Stimulated activated CD4-positive, alpha-beta T cell treated with anti-CD3 and anti-CD28 coated beads, Interleukin-1b, Interleukin-23, amount 100 ng/mL, for 48 hours (primary cell): ENCODE results near the gene ELF5.

Experiments used
- DNase-seq: peaks from one replicate; pipeline ENCODE4 v3.0.0-alpha.2; 2020

The ELF5 gene

GRCh38 chr11:34521265-34521664 lies 7.7 kb upstream of the ELF5 start:
- no peak for DNase-seq

DNA sequence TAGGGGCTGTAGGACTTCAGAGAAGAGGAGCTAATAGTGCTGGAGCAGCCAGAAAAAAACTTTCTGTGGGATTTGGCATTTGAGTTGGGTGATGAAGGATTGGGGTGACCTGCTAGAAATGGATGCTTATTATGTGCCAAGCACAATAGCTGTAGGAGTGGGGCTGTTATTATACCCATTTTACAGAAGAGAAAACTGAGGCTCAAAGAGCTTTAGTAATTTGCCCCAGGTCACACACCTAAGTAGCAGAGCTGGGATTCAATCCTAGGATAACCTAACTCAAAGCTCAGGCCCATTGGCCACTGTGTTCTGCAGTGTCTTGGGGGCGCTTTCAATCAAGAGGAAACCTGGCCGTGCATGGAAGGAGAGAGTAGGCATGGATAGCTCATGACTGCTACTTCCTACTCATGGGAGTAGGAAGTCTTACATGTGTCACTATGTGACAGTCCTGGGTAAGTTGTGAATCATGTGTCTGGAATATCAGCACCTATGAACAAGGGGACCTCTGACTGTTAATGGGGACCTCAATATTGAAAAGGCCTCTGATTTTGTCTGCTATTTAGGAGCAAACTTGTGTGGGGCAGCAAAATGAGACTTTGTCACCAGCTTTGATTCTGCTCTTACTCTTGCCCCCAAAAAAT lies 6.1 kb upstream of the ELF5 start:
- DNase-seq: no peak

GRCh38 chr11:34516247-34517040 lies 2.9 kb upstream of the ELF5 start:
- no peak for DNase-seq

- DNase-seq: no peak
Observed at GRCh38 chr11:34514597-34514996, 1.0 kb upstream of the ELF5 start.

DNA sequence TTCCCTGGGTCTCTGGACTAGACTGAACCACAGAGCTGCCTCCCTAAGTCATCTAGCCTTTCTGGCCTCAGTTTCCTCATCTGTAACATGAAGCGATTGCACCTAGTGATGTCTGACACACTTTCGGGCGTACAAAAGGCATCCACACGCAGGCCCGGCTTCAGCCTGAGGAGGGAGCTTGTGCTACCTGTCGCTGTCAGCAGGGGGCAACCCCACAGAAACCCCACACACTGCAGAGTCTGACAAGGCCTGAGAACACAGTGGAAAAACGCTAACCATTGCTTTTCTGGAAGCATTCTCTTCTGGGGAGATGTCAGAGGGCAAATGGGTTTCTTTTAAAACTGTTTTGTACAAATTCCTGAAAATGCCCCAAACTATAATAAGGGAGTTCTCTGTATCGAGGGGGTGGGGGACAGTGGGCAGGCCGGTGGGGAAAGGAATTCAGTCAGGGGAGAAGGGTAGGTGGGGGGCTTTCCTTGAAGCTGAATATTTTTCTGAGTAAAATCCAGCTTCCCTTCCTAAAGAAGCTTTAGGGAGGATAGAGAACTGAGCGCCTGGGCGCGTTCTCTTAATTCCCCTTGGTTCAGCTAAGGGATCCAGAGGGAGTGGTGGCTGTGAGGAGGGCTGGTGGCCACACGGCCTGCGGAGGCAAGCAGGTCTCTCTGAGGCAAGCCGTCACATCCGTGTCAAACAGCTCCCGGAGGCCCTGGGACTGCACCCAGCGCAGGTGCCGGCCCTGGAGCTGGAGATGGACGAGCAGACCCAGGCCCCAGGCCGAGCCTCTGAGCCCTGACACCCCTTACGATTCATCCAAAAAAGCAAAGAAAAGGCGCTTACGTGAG lies 533 bp downstream of the ELF5 start:
- DNase-seq: peak; percentile 62

- DNase-seq: no peak
Observed at GRCh38 chr11:34510673-34511072, 2.9 kb downstream of the ELF5 start.

- DNase-seq: no peak
Observed at GRCh38 chr11:34510218-34510617, 3.4 kb downstream of the ELF5 start.

DNA sequence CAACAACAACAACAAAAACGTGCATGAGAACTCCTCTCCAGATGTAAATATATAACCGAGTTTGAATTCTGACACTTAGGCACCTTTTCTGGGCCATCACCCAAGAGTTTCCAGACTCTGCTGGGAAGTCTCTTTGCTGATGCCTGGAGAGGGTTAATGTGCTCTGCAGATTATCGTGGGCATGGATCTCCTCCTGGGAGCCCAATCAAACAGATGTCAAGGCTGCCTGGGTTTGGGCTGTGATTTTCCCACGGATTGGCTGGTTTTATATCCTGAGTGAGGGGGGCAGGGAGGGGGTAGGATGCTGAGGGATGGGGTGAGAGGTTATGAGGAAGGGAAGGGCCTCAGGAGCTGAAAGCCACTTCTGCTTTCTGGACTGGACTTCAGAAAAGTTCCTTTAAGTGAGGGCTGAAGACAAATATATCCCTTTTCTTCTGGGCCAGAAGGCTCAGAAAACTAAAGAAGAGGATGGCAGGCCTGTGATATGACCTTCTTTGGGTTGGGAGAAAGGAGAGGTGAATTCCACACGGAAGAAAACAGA lies 4.2 kb downstream of the ELF5 start:
- DNase-seq: no peak

GRCh38 chr11:34508524-34508923 lies 5.1 kb downstream of the ELF5 start:
- no peak for DNase-seq

DNA sequence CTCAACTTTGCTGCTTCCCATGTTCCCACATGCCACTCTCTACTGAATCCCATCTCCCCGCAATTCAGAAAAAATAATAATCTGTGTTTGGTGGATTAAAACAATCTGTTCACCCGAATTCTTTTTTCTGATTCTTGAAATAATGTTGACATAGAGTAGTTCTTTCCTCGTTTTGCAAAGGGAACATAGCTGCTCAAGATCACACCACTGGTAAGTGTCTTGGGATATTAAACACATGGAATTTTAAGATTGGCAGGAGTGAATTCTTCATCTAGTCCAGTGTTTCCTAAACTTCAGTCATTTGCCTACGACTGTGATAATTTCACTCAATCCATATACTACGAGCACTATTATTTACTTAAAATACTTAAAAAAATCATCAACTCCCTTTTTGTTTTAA lies 6.0 kb downstream of the ELF5 start:
- DNase-seq: no peak

DNA sequence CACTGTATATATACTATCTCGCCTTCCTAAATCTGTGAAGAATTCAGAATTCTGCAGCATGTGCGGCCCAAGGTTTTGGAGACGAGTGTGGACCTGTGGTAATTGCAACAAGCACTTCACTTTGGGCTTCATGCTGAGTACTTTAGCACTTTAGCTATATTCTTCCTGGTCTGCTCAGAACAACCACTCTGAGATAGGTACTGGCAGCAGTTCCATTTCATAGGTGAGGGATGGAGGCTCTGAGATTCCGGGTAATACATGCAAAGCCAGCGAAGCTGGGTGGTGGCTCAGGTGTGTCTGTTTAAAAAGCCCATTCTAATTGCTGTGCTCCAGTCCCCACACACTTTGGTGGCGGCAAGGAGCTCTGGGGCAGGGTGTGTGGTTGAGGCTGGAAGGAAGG lies 6.4 kb downstream of the ELF5 start:
- DNase-seq: no peak

DNA sequence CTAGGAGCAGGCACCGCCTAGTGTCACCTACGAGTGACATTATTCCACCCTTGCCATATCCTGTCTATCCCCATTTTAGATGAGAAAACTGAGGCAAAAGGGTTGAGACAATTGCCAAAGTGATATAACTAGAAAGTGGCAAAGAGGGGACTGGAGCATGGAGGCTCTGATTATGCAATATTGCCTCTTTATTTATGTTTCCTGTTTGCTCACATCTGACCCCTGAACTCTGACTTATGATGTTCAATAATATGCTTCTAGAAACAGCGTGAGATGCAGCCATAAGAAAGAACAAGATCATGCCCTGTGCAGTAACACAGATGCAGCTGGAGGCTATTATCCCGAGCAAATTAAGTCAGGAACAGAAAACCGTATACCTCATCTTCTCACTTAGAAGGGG lies 7.7 kb downstream of the ELF5 start:
- no peak for DNase-seq

- DNase-seq: no peak
Observed at GRCh38 chr11:34502949-34503348, 10.6 kb downstream of the ELF5 start.

- no peak for DNase-seq
Observed at GRCh38 chr11:34501949-34502348, 11.6 kb downstream of the ELF5 start.

GRCh38 chr11:34501500-34501899 lies 12.1 kb downstream of the ELF5 start:
- DNase-seq: no peak

DNA sequence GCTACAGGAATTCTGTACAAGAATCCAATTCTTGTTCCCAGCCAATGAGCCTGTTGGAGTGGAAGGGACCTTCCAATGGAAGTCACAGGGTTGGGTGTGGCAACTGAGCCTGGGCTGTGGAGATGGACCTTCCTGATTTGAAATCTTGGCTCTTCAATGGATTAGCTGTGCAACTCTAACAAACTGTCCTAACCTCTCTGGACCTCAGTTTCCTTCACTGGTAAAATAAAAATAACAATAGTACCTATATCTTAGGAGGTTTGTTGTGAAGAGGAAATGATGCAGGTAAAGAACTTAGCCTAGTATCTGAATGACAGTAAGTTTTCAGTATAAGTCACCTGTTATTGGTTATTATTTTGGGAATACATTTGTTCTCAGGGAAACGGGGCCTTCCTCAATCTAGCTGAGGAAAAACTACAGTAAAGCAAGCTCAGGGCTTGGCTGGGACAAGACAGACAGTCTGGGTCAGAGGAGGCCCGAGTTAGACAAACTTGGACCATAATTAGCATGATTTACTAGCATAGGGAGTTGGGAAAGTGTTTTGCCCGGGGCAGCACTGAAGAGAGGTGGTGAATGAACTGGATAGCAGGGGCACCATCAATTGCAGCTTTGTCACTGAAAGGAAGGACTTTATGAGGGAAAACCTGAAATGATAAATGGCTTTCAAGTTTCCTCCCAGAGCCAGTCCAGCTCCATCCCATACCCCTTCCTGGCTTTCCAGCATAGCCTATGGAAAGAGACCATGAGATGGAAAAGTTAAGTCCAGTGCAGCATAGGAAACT lies 13.7 kb downstream of the ELF5 start:
- no peak for DNase-seq

- DNase-seq: no peak
Observed at GRCh38 chr11:34495724-34496377, 17.7 kb downstream of the ELF5 start.

GRCh38 chr11:34495239-34495723 lies 18.3 kb downstream of the ELF5 start:
- DNase-seq: no peak

DNA sequence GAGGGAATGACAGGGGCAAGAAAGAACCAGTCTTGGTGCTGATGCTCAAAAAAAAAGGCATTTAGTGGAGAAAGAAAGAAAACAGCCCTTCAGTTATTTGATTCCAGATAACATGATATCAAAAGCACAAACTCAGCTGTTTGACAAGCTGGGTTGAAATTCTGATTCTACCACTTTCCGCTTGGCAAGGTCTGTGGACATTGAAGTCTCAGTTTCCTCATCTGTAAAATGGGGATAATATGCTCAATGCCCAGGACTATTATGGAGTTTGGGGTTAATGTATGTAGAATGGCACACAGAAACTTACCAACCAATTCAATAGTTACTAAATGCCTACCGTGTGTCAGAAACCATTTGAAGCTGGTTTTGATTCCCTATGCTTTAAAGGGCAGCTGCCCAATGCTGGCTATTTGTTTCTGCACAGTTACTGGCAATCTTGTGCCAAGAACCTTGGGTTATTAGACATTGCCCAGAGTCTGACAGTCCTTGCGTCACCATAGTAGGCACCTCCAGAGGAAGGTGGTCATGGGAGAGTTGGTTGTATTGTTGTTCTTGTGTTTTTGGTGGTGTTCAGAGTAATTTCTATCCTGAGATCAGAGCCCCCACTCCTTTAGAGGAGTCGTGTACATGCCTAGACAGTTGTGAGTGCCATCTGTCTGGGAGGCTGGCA lies 19.5 kb downstream of the ELF5 start:
- no peak for DNase-seq

DNA sequence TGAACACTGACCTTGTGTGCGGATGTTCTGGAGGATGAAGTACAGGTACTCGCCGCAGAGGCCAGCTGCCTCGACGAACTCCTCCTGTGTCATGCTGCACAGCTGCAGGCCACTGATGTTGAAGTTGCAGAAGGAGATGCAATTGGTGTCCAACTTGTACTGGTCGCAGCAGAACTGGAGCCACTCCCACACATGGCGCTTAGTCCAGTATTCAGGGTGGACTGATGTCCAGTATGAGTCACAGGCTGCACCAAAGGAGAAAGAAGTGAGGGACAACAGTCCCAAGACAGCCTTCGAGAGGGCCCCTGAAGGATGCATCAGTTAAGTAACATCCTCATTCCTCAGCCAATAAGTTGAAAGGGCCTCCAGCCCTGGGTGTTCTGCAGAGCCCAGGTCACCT lies 20.1 kb downstream of the ELF5 start:
- DNase-seq: no peak

DNA sequence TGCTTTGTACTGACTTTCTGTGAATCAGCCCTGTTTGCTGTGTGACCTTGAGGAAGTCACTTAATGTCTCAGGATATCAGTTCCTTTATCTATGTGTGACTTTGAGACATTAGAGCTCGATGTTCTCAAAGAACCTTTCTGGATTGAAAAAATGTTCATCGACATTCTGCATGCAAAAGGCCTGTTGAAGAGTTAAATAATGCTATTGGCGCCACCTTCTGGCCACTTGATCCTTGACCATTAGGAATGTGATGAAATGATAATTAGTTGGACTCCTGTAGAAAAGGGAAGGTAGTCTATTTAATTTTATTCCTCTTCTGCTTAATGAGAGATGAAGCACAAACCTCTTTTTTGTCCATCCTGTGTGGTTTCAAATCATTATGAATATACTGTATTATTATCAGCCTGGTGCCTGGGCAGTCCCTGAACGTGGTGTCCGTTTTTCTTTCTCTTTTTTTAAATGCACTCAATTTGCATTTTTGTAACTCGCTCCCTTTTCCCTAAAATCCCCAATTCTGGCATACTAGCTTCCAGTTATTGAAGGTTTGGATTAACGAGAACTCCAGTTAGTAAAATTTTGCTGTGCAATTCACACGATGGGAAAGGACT lies 20.7 kb downstream of the ELF5 start:
- DNase-seq: peak; percentile 27
